GM23338 (cell line): ENCODE measurements around the gene ZNF579. TPM values are rescaled to one million over a fixed set of nuclear protein-coding genes. Genes with fewer than 3 reads are reported as not detected.

Source experiments
- ATAC-seq: fragments of 200-7000 bp; cut with Tn5 transposase; 3 replicates; pipeline ENCODE4 v1.9.1; 2020
- DNase-seq: peaks from one replicate; pipeline ENCODE4 v3.0.0-alpha.2; 2015; ENCODE audit warnings: low spot score
- H2AFZ ChIP-seq: fragments of 200-600 bp; sonication (generic); 2 replicates; pipeline ENCODE4 v1.8.0; 2016; ENCODE audit warnings: antibody characterized with exemption, mild to moderate bottlenecking, moderate library complexity
- H3F3A ChIP-seq: fragments of 200-600 bp; sonication (generic); replicated peaks from 2 replicates; pipeline ENCODE4 v1.8.0; 2017; ENCODE audit warnings: antibody characterized with exemption, mixed run types, low read depth
- H3K27ac ChIP-seq: fragments of 200-600 bp; sonication (generic); 2 replicates; pipeline ENCODE4 v1.6.1; 2016; ENCODE audit warnings: low read depth
- H3K27me3 ChIP-seq: fragments of 200-600 bp; sonication (generic); 2 replicates; pipeline ENCODE4 v1.8.0; 2016; ENCODE audit warnings: mild to moderate bottlenecking, mixed run types, moderate library complexity; ENCODE audit not compliant: insufficient read depth
- H3K36me3 ChIP-seq: fragments of 200-600 bp; sonication (generic); 2 replicates; pipeline ENCODE4 v1.8.0; 2016; ENCODE audit warnings: mild to moderate bottlenecking; ENCODE audit not compliant: insufficient read depth
- H3K4me1 ChIP-seq: fragments of 200-600 bp; sonication (generic); 2 replicates; pipeline ENCODE4 v1.8.0; 2016; ENCODE audit warnings: mild to moderate bottlenecking, moderate library complexity; ENCODE audit not compliant: insufficient read depth
- H3K4me2 ChIP-seq: fragments of 200-600 bp; sonication (generic); 2 replicates; pipeline ENCODE4 v1.7.1; 2017; ENCODE audit warnings: mixed run types
- H3K4me3 ChIP-seq: fragments of 200-600 bp; sonication (generic); 2 replicates; pipeline ENCODE4 v1.6.1; 2016; ENCODE audit warnings: mixed run types
- H3K79me2 ChIP-seq: fragments of 200-600 bp; sonication (generic); replicated peaks from 2 replicates; pipeline ENCODE4 v1.8.0; 2017; ENCODE audit warnings: mild to moderate bottlenecking; ENCODE audit not compliant: insufficient read depth
- H3K9me2 ChIP-seq: fragments of 200-600 bp; sonication (generic); 2 replicates; pipeline ENCODE4 v1.8.0; 2017; ENCODE audit not compliant: insufficient read depth
- H4K20me1 ChIP-seq: fragments of 200-600 bp; sonication (generic); replicated peaks from 2 replicates; pipeline ENCODE4 v1.8.0; 2017; ENCODE audit warnings: mild to moderate bottlenecking; ENCODE audit not compliant: insufficient read depth
- H3K27ac Mint-ChIP-seq: 2 replicates; pipeline ENCODE4 v1.8.0; 2020; ENCODE audit warnings: inconsistent platforms, mild to moderate bottlenecking, moderate library complexity, mixed read lengths
- H3K27me3 Mint-ChIP-seq: 3 replicates; pipeline ENCODE4 v1.8.0; 2022; ENCODE audit warnings: low read depth, mild to moderate bottlenecking, moderate library complexity, mixed read lengths, inconsistent platforms; ENCODE audit not compliant: insufficient read depth, poor library complexity
- H3K36me3 Mint-ChIP-seq: 3 replicates; pipeline ENCODE4 v1.8.0; 2021; ENCODE audit warnings: low read depth, mild to moderate bottlenecking, inconsistent platforms, moderate library complexity, mixed read lengths
- H3K4me1 Mint-ChIP-seq: 3 replicates; pipeline ENCODE4 v1.8.0; 2020; ENCODE audit warnings: mild to moderate bottlenecking, inconsistent platforms, mixed read lengths
- H3K4me3 Mint-ChIP-seq: 3 replicates; pipeline ENCODE4 v1.8.0; 2021; ENCODE audit warnings: moderate library complexity, mild to moderate bottlenecking, inconsistent platforms, mixed read lengths
- H3K9me3 Mint-ChIP-seq: 3 replicates; pipeline ENCODE4 v1.8.0; 2020; ENCODE audit warnings: moderate library complexity, mild to moderate bottlenecking, inconsistent platforms, mixed read lengths
- CTCF ChIP-seq, 2 experiments: fragments of 200-600 bp in 1 of 2; sonication (generic) in 1 of 2; conservative IDR thresholded peaks; 2 replicates each; pipeline versions ENCODE4 v1.5.1 to v1.6.1; 2016 to 2017; ENCODE audit warnings: antibody characterized with exemption in 2 of 2, low read depth in 2 of 2, mild to moderate bottlenecking in 2 of 2, moderate library complexity in 1 of 2
- EZH2 ChIP-seq: fragments of 200-600 bp; sonication (generic); IDR thresholded peaks from one replicate; pipeline ENCODE4 v1.8.0; 2017; ENCODE audit warnings: antibody characterized with exemption, mild to moderate bottlenecking, low read depth; ENCODE audit not compliant: unreplicated experiment
- EZH2phosphoT487 ChIP-seq: fragments of 200-600 bp; sonication (generic); IDR thresholded peaks from one replicate; pipeline ENCODE4 v1.8.1; 2018; ENCODE audit warnings: antibody characterized with exemption; ENCODE audit not compliant: unreplicated experiment
- JUNB ChIP-seq: IDR thresholded peaks from one replicate; pipeline ENCODE4 v1.6.1; 2016; ENCODE audit warnings: antibody characterized with exemption; ENCODE audit not compliant: unreplicated experiment
- NANOG ChIP-seq: IDR thresholded peaks from 2 replicates; pipeline ENCODE4 v1.6.1; 2016; ENCODE audit warnings: antibody characterized with exemption, borderline replicate concordance
- POLR2AphosphoS5 ChIP-seq: IDR thresholded peaks from 2 replicates; pipeline ENCODE4 v1.6.1; 2016; ENCODE audit warnings: antibody characterized with exemption, low read depth
- ZNF331 ChIP-seq: fragments of 250-450 bp; sonication (Bioruptor Pico); IDR thresholded peaks from 2 replicates; pipeline ENCODE4 v1.5.0; 2020; ENCODE audit warnings: low read depth, mild to moderate bottlenecking, moderate library complexity
- ZNF462 ChIP-seq: fragments of 250-450 bp; sonication (Bioruptor Pico); IDR thresholded peaks from 2 replicates; pipeline ENCODE4 v1.5.0; 2020; ENCODE audit warnings: mild to moderate bottlenecking, moderate library complexity
- polyA plus RNA-seq: library from polyadenylated mRNA; unstranded; fragments of >200 nt; fragmentation: Nextera tagmentation; extraction: Ambion mirVana; gene quantifications from 2 replicates; pipeline ENCODE4 v1.2.1, GENCODE V29; 2016
- total RNA-seq: library from RNA; depleted of rRNA; stranded (reverse); fragments of >200 nt; shearing (Covaris generic); gene quantifications from 2 replicates; pipeline ENCODE4 v1.2.3, GENCODE V29; 2014

The ZNF579 gene
- total and polyA plus RNA-seq, 2 experiments from 2014 or later: 7.3 to 12.2 TPM

GRCh38 chr19:55541091-55541490 lies 39.6 kb downstream of the ZNF579 start (continued):
- TF ChIP-seq ZNF462 (CRISPR knock-in tag): no peak
- TF ChIP-seq EZH2phosphoT487: no peak

- ATAC-seq (no peak), DNase-seq (no peak)
- H4K20me1 ChIP-seq: no peaks in the 10 kb centered on the region
- no peak overlapping the region for H3K27ac ChIP-seq
- Mint-ChIP-seq H3K27me3 (peaks cover 14% of the 10 kb centered on the region), H3K4me3 (no peak overlapping the region), H3K9me3 (peaks cover 6% of the 10 kb centered on the region), H3K4me1 (peaks cover 11% of the 10 kb centered on the region), H3K27ac (no peak overlapping the region), H3K36me3 (no peaks in the 10 kb centered on the region; the same call in 2 of the 3 replicates)
- no peaks in the 10 kb centered on the region for H3K36me3 ChIP-seq
- no peak overlapping the region for H2AFZ ChIP-seq
- H3K4me1 ChIP-seq: peaks cover 7% of the 10 kb centered on the region; the same call in 1 of the 2 replicates
- 0 out of 2 replicates have a peak, but pooled peaks cover 7% of the 10 kb centered on the region for H3F3A ChIP-seq
- H3K79me2 ChIP-seq: no peaks in the 10 kb centered on the region
- H3K4me3 ChIP-seq: no peak overlapping the region
- H3K27me3 ChIP-seq: no peaks in the 10 kb centered on the region
- H3K9me2 ChIP-seq: peaks cover 5% of the 10 kb centered on the region; the same call in 1 of the 2 replicates
- H3K4me2 ChIP-seq: no peak overlapping the region
- TF ChIP-seq EZH2: no peak
- TF ChIP-seq NANOG: no peak
- no peak for TF ChIP-seq JUNB
- no peak for TF ChIP-seq ZNF331 (CRISPR knock-in tag)
- TF ChIP-seq POLR2AphosphoS5: no peak
- TF ChIP-seq ZNF462 (CRISPR knock-in tag): no peak
- no peak for TF ChIP-seq CTCF (conservative IDR thresholded peaks at IDR 0.05; ENCODE audit: low read depth in 2 of 2)
Measured at GRCh38 chr19:55540619-55541018, 40.0 kb downstream of the ZNF579 start.
